Trophoblast cell (in vitro differentiated cells and primary cell): ENCODE measurements around the gene C1QC.

ENCODE experiments used
- DNase-seq, 2 donors: peaks; one replicate each; pipeline ENCODE4 v3.0.0-alpha.2; 2016
- H2AFZ ChIP-seq: 2 replicates; pipeline ENCODE4 v1.6.1; 2013; ENCODE audit warnings: low read length, moderate library complexity, mild to moderate bottlenecking; ENCODE audit not compliant: insufficient read depth, poor library complexity
- H2AK5ac ChIP-seq: 2 replicates; pipeline ENCODE4 v1.6.1; 2013; ENCODE audit warnings: mild to moderate bottlenecking, low read length
- H2BK120ac ChIP-seq: 2 replicates; pipeline ENCODE4 v1.6.1; 2013; ENCODE audit warnings: low read length, mild to moderate bottlenecking, moderate library complexity; ENCODE audit not compliant: insufficient read depth, poor library complexity
- H2BK12ac ChIP-seq: 2 replicates; pipeline ENCODE4 v1.6.1; 2013; ENCODE audit warnings: mild to moderate bottlenecking, low read length, moderate library complexity
- H2BK5ac ChIP-seq: 2 replicates; pipeline ENCODE4 v1.6.1; 2013; ENCODE audit warnings: low read length, low read depth, moderate library complexity, mild to moderate bottlenecking; ENCODE audit not compliant: poor library complexity
- H3K14ac ChIP-seq: 2 replicates; pipeline ENCODE4 v1.6.1; 2013; ENCODE audit warnings: mild to moderate bottlenecking, low read length
- H3K18ac ChIP-seq: 2 replicates; pipeline ENCODE4 v1.6.1; 2013; ENCODE audit warnings: mild to moderate bottlenecking, low read length
- H3K23ac ChIP-seq: 2 replicates; pipeline ENCODE4 v1.6.1; 2013; ENCODE audit warnings: low read length
- H3K27ac ChIP-seq: 2 replicates; pipeline ENCODE4 v1.5.1; 2013; ENCODE audit warnings: low read depth, mild to moderate bottlenecking, inconsistent platforms, low read length, moderate library complexity
- H3K27me3 ChIP-seq: 2 replicates; pipeline ENCODE4 v1.6.1; 2013; ENCODE audit warnings: inconsistent platforms, mild to moderate bottlenecking, low read length, moderate library complexity; ENCODE audit not compliant: insufficient read depth
- H3K36me3 ChIP-seq, 2 experiments: 1 replicate in 1 of 2; 2 replicates in 1 of 2; pipeline ENCODE4 v1.6.1; 2013; ENCODE audit warnings: low read length in 2 of 2, mild to moderate bottlenecking in 2 of 2, moderate library complexity in 1 of 2; ENCODE audit not compliant: insufficient read depth in 2 of 2, control insufficient read depth in 1 of 2
- H3K4ac ChIP-seq: 2 replicates; pipeline ENCODE4 v1.6.1; 2013; ENCODE audit warnings: low read depth, mild to moderate bottlenecking, low read length, moderate library complexity
- H3K4me1 ChIP-seq, 2 experiments: 1 replicate in 1 of 2; 2 replicates in 1 of 2; pipeline ENCODE4 v1.6.1; 2013; ENCODE audit warnings: low read length in 2 of 2, mild to moderate bottlenecking in 2 of 2, moderate library complexity in 1 of 2; ENCODE audit not compliant: insufficient read depth in 2 of 2, control insufficient read depth in 1 of 2
- H3K4me2 ChIP-seq: 2 replicates; pipeline ENCODE4 v1.6.1; 2013; ENCODE audit warnings: inconsistent platforms, mild to moderate bottlenecking, low read length, moderate library complexity
- H3K4me3 ChIP-seq: 2 replicates; pipeline ENCODE4 v1.5.1; 2013; ENCODE audit warnings: mild to moderate bottlenecking, low read depth, low read length, inconsistent platforms
- H3K79me1 ChIP-seq: one replicate; pipeline ENCODE4 v1.6.1; 2013; ENCODE audit warnings: low read length
- H3K79me2 ChIP-seq: 2 replicates; pipeline ENCODE4 v1.6.1; 2013; ENCODE audit warnings: low read length, mild to moderate bottlenecking; ENCODE audit not compliant: control insufficient read depth, insufficient read depth, poor library complexity
- H3K9ac ChIP-seq: 2 replicates; pipeline ENCODE4 v1.6.1; 2013; ENCODE audit warnings: mild to moderate bottlenecking, low read length
- H3K9me3 ChIP-seq: 2 replicates; pipeline ENCODE4 v1.6.1; 2013; ENCODE audit warnings: low read depth, mild to moderate bottlenecking, control low read depth, inconsistent platforms, low read length; ENCODE audit not compliant: insufficient read depth
- H4K12ac ChIP-seq: 2 replicates; pipeline ENCODE4 v1.6.1; 2013; ENCODE audit warnings: low read depth, mild to moderate bottlenecking, low read length, moderate library complexity
- H4K8ac ChIP-seq: 2 replicates; pipeline ENCODE4 v1.6.1; 2013; ENCODE audit warnings: low read depth, mild to moderate bottlenecking, low read length, moderate library complexity
- H4K91ac ChIP-seq: one replicate; pipeline ENCODE4 v1.6.1; 2013; ENCODE audit warnings: low read depth, mild to moderate bottlenecking, low read length, moderate library complexity
- WGBS: extraction: QIAGEN DNeasy Blood & Tissue Kit; methylation state at CpG from one replicate; pipeline ENCODE4 v1.1.7; 2013; ENCODE audit warnings: missing lambda C conversion rate; ENCODE audit not compliant: insufficient read length, insufficient coverage; ENCODE audit errors: extremely low coverage; 5-methylcytosine and 5-hydroxymethylcytosine counted together

The C1QC gene

DNA sequence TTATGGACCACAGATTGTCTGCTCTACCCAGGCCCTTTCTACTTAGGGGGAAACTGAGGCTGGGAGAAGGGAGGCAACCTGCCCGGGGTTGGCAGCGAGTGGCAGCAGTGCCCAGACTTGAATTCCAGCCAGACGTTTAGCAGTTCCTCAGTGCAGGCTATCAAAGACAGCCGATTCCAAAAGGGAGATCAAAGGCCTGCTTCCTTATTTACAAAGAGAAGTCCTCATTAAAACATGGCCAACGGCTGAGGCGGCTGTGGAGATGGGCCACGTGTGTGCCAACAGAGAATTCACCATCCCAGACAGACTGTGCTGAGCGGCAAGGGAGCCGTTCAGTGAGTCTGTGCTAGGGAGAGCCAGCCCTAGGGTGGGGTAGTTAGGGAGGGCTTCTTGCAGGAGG is 37.3 kb downstream of the C1QC start:
- Histone ChIP-seq H3K27me3 (no peaks in the 10 kb centered on the region), H3K14ac (no peak overlapping the region), H3K79me1 (no peaks in the 10 kb centered on the region), H3K9me3 (peaks cover 6% of the 10 kb centered on the region), H4K8ac (no peak overlapping the region), H3K4me2 (no peak overlapping the region), H3K4me3 (no peak overlapping the region), H3K9ac (no peak overlapping the region), H2BK12ac (no peak overlapping the region), H3K4me1 (no peaks in the 10 kb centered on the region), H2AFZ (no peak overlapping the region), H4K91ac (no peak overlapping the region), H3K18ac (no peak overlapping the region), H2BK120ac (no peak overlapping the region), H3K36me3 (no peaks in the 10 kb centered on the region), H3K79me2 (no peaks in the 10 kb centered on the region), H3K4ac (no peak overlapping the region), H4K12ac (no peak overlapping the region), H3K23ac (no peak overlapping the region), H2AK5ac (no peak overlapping the region), H3K27ac (no peak overlapping the region), H2BK5ac (no peak overlapping the region)
- DNase-seq, result no peak
- no CpG with 5 or more reads among the region's 9 CpGs for WGBS

DNA sequence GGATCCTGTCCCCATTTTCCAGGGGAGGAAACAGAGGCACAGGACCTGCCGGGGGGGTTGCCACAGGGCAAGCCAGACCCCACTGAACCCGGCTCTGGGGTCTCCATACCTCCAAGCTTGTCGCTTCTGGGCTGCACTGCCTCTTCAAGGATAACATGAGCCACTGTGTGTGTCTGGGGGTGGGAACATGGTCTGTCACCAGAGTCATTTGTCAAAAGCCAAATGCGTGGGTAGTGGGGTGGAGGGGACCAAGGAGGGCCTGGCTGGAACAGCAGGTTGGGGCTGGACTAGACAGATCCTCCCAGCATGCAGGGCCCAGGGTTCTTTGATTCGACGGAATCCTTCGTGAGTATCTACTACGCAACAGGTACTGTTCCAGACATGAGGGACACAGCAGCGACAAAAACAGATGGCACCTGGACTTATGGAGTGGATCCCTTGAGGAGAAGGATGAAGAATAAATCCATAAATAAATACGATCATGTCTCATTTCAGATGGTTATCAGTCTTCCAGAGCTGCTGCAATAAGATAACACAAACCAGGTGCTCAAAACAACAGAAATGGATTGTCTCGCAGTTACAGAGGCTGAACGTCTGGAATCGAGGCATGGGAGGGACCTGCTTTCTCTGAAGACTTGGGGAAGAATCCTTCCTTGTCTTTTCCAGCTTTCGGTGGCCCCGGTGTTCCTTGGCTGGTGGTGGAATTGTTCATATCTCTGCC is 38.3 kb downstream of the C1QC start:
- H4K91ac ChIP-seq, result no peak overlapping the region
- no peak overlapping the region for H2BK12ac ChIP-seq
- no peaks in the 10 kb centered on the region for H3K79me2 ChIP-seq
- H3K9ac ChIP-seq, result no peak overlapping the region
- no peak for DNase-seq
- H3K4me3 ChIP-seq, result no peak overlapping the region
- H4K12ac ChIP-seq, result no peak overlapping the region
- no peaks in the 10 kb centered on the region for H3K79me1 ChIP-seq
- no CpG with 5 or more reads among the region's 15 CpGs for WGBS
- no peak overlapping the region for H2AK5ac ChIP-seq
- H3K4ac ChIP-seq, result no peak overlapping the region
- no peak overlapping the region for H4K8ac ChIP-seq
- H3K4me1 ChIP-seq, result no peaks in the 10 kb centered on the region
- no peak overlapping the region for H3K18ac ChIP-seq
- H3K14ac ChIP-seq, result no peak overlapping the region
- no peak overlapping the region for H3K27ac ChIP-seq
- no peak overlapping the region for H2BK5ac ChIP-seq
- no peaks in the 10 kb centered on the region for H3K27me3 ChIP-seq
- H2AFZ ChIP-seq, result no peak overlapping the region
- no peaks in the 10 kb centered on the region for H3K36me3 ChIP-seq
- H3K23ac ChIP-seq, result no peak overlapping the region
- H3K9me3 ChIP-seq, result peaks cover 6% of the 10 kb centered on the region
- H3K4me2 ChIP-seq, result no peak overlapping the region
- H2BK120ac ChIP-seq, result no peak overlapping the region

DNA sequence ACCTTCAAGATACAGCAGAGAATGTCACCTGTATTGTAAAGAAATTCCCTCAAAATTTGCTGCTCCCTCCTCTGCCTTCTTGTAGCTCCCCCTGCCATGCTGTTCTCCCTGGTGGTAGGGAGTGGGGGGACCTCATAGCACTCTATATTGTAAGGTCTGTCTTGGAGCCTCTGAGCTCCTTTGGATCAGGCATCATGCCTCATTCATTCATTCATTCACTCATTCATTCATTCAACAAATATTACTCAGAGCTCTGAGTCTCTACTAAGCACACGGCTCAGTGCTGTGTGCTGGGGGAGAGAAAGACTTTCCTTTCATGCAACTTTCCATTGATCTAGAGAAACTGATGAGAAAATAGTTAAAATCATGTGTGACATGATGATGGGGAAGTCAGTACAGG is 40.1 kb downstream of the C1QC start:
- Histone ChIP-seq H2BK12ac (no peak overlapping the region), H4K8ac (no peak overlapping the region), H3K79me1 (no peaks in the 10 kb centered on the region), H3K36me3 (no peaks in the 10 kb centered on the region), H2BK120ac (no peak overlapping the region), H2AK5ac (no peak overlapping the region), H3K4me1 (no peaks in the 10 kb centered on the region), H3K9ac (no peak overlapping the region), H3K23ac (no peak overlapping the region), H4K91ac (no peak overlapping the region), H3K4me3 (no peak overlapping the region), H3K27ac (no peak overlapping the region), H3K27me3 (no peaks in the 10 kb centered on the region), H3K18ac (no peak overlapping the region), H2BK5ac (no peak overlapping the region), H3K14ac (no peak overlapping the region), H2AFZ (no peak overlapping the region), H3K4ac (no peak overlapping the region), H3K9me3 (peaks cover 2% of the 10 kb centered on the region), H3K4me2 (no peak overlapping the region), H4K12ac (no peak overlapping the region), H3K79me2 (no peaks in the 10 kb centered on the region)
- DNase-seq, result no peak
- WGBS, result no CpG with 5 or more reads among the region's 1 CpG

DNA sequence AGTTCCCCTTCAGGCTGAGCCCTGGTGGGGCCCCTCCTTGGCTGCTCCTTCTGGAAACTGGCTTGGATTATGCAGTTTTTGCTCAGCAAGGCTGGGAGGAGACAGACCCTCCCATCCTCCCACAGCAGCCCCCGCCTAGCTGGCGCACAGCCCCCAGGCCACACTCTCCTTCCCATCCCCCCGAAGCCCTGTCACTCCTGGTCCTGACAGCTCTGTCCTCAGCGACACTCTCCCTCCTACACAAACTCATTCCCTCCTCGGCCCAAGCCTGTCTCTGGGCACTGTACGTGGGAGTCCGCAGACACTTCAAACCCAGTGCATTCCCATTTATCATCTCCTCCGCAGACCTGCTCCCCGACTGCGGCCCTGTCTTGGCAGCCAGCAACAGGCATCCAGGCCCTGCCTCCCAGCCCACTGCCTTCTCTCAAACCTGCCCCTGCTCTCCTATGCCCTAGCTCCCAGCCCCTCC is 42.2 kb downstream of the C1QC start:
- Histone ChIP-seq H3K4ac (no peak overlapping the region), H2BK5ac (no peak overlapping the region), H3K23ac (no peak overlapping the region), H4K91ac (no peak overlapping the region), H3K4me1 (no peaks in the 10 kb centered on the region), H2BK12ac (no peak overlapping the region), H2AK5ac (no peak overlapping the region), H3K27me3 (no peaks in the 10 kb centered on the region), H4K12ac (no peak overlapping the region), H3K4me2 (no peak overlapping the region), H3K79me2 (no peaks in the 10 kb centered on the region), H2AFZ (no peak overlapping the region), H2BK120ac (no peak overlapping the region), H3K79me1 (no peaks in the 10 kb centered on the region), H4K8ac (no peak overlapping the region), H3K14ac (no peak overlapping the region), H3K4me3 (peak overlapping the region; percentile 1), H3K18ac (no peak overlapping the region), H3K9me3 (no peaks in the 10 kb centered on the region), H3K27ac (no peak overlapping the region), H3K9ac (no peak overlapping the region), H3K36me3 (no peaks in the 10 kb centered on the region)
- no CpG with 5 or more reads among the region's 10 CpGs for WGBS
- no peak for DNase-seq
